Endothelial cell (in vitro differentiated cells): ENCODE results near the gene ARTN. TPM values are rescaled to one million over a fixed set of nuclear protein-coding genes. Genes with fewer than 3 reads are reported as not detected.

Source experiments
- DNase-seq: peaks from one replicate; pipeline ENCODE4 v3.0.0; 2021; ENCODE audit warnings: low spot score
- H3K27ac Mint-ChIP-seq: one replicate; pipeline ENCODE4 v1.8.0; 2021; ENCODE audit warnings: mixed read lengths, inconsistent platforms; ENCODE audit not compliant: unreplicated experiment
- H3K27me3 Mint-ChIP-seq: one replicate; pipeline ENCODE4 v1.8.0; 2021; ENCODE audit warnings: mild to moderate bottlenecking, moderate library complexity, mixed read lengths, inconsistent platforms; ENCODE audit not compliant: unreplicated experiment
- H3K36me3 Mint-ChIP-seq: one replicate; pipeline ENCODE4 v1.8.0; 2021; ENCODE audit warnings: mild to moderate bottlenecking, low read depth, mixed read lengths, inconsistent platforms; ENCODE audit not compliant: unreplicated experiment
- H3K4me1 Mint-ChIP-seq: one replicate; pipeline ENCODE4 v1.8.0; 2021; ENCODE audit warnings: mild to moderate bottlenecking, mixed read lengths, inconsistent platforms; ENCODE audit not compliant: unreplicated experiment
- H3K4me3 Mint-ChIP-seq: one replicate; pipeline ENCODE4 v1.8.0; 2021; ENCODE audit warnings: mild to moderate bottlenecking, mixed read lengths, inconsistent platforms; ENCODE audit not compliant: unreplicated experiment
- H3K9me3 Mint-ChIP-seq: one replicate; pipeline ENCODE4 v1.8.0; 2021; ENCODE audit warnings: mixed read lengths, inconsistent platforms; ENCODE audit not compliant: unreplicated experiment
- total RNA-seq: library from RNA; stranded (reverse); fragmentation: NEBNext Ultra II Directional; extraction: Animal tissue kit (Norgen Biotek cat#: 25700); gene quantifications from one replicate; pipeline ENCODE4 v1.2.1, GENCODE V29; 2021; ENCODE audit not compliant: unreplicated experiment
- TF ChIP-seq, protein P1 (sequence below): fragments of 200-600 bp; sonication (generic); IDR thresholded peaks from one replicate; pipeline ENCODE4 v1.5.0; 2021; ENCODE audit warnings: antibody characterized with exemption; ENCODE audit not compliant: unreplicated experiment

ARTN gene
- total RNA-seq, 1 donor from 2014 or later: 0.67 TPM

GRCh38 chr1:43974443-43975248 lies 41.0 kb downstream of the ARTN start, which contains the start of gene ATP6V0B:
ATP6V0B (plus strand) TSS chr1:43974960; CDS start chr1:43975041, 81 bp downstream.
- H3K4me3 Mint-ChIP-seq: peak within 1 kb of the TSS; percentile 95
- H3K36me3 Mint-ChIP-seq: peaks cover 22% of the 10 kb centered on the region
- TF ChIP-seq, protein P1, sequence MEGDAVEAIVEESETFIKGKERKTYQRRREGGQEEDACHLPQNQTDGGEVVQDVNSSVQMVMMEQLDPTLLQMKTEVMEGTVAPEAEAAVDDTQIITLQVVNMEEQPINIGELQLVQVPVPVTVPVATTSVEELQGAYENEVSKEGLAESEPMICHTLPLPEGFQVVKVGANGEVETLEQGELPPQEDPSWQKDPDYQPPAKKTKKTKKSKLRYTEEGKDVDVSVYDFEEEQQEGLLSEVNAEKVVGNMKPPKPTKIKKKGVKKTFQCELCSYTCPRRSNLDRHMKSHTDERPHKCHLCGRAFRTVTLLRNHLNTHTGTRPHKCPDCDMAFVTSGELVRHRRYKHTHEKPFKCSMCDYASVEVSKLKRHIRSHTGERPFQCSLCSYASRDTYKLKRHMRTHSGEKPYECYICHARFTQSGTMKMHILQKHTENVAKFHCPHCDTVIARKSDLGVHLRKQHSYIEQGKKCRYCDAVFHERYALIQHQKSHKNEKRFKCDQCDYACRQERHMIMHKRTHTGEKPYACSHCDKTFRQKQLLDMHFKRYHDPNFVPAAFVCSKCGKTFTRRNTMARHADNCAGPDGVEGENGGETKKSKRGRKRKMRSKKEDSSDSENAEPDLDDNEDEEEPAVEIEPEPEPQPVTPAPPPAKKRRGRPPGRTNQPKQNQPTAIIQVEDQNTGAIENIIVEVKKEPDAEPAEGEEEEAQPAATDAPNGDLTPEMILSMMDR: no peak
- DNase-seq: peak; percentile 90
- peaks cover 40% of the 10 kb centered on the region for H3K4me1 Mint-ChIP-seq
- no peaks in the 10 kb centered on the region for H3K9me3 Mint-ChIP-seq
- H3K27ac Mint-ChIP-seq: peak within 1 kb of the TSS; percentile 34
- peaks cover 24% of the 10 kb centered on the region for H3K27me3 Mint-ChIP-seq

- Mint-ChIP-seq H3K27ac (no peak overlapping the region), H3K4me1 (peaks cover 38% of the 10 kb centered on the region)
- DNase-seq: no peak
These were observed 41.8 kb downstream of the ARTN start for GRCh38 chr1:43975249-43975961.

GRCh38 chr1:43976045-43976444 lies 42.4 kb downstream of the ARTN start:
- Mint-ChIP-seq H3K4me3 (peak overlapping the region; percentile 94), H3K4me1 (peaks cover 39% of the 10 kb centered on the region), H3K36me3 (peaks cover 27% of the 10 kb centered on the region), H3K9me3 (no peaks in the 10 kb centered on the region), H3K27ac (no peak overlapping the region), H3K27me3 (peaks cover 29% of the 10 kb centered on the region)
- no peak for DNase-seq
- TF ChIP-seq, protein P1: no peak

More at GRCh38 chr1:43975249-43975961, 41.8 kb downstream of the ARTN start:
- TF ChIP-seq, protein P1: no peak
- Mint-ChIP-seq H3K27me3 (peaks cover 26% of the 10 kb centered on the region), H3K9me3 (no peaks in the 10 kb centered on the region), H3K36me3 (peaks cover 22% of the 10 kb centered on the region), H3K4me3 (peak overlapping the region; percentile 94)

GRCh38 chr1:43976890-43977289 lies 43.3 kb downstream of the ARTN start:
- Mint-ChIP-seq H3K4me1 (peaks cover 39% of the 10 kb centered on the region), H3K9me3 (no peaks in the 10 kb centered on the region), H3K4me3 (peak overlapping the region; percentile 3), H3K27ac (no peak overlapping the region), H3K27me3 (peaks cover 30% of the 10 kb centered on the region), H3K36me3 (peaks cover 27% of the 10 kb centered on the region)
- no peak for DNase-seq
- TF ChIP-seq, protein P1: no peak
